Measurements from ENCODE around the gene VPS29. TPM values are rescaled to one million over a fixed set of nuclear protein-coding genes. Genes with fewer than 3 reads are reported as not detected.
A peak's percentile ranks its signal among the peaks of the same experiment; 100 is the strongest.
"Not testable (repeated sequence)": the region's sequence is repeated elsewhere in the genome, so short reads cannot be mapped to it uniquely, and the experiment has no call there.

The VPS29 gene
- total RNA-seq, 4 donors from 2014 or later, result 82.5 to 195 (median 100) TPM

GRCh38 chr12:110546339-110546738 lies 44.4 kb upstream of the VPS29 start:
- H3K27ac ChIP-seq, result peak overlapping the region; percentile 5 to 83
- no peaks in the 10 kb centered on the region for H3K27me3 ChIP-seq
- intact Hi-C loops (cut with DNase I; ENCODE audit: low total_unique reads), result no loop called here
- H3K36me3 ChIP-seq, result no peaks in the 10 kb centered on the region
- H3K4me1 ChIP-seq, result peaks cover 4 to 7% of the 10 kb centered on the region in 2 donors
- DNase-seq, result no peak
- H3K9me3 ChIP-seq, result no peaks in the 10 kb centered on the region
- no peak overlapping the region for H3K4me3 ChIP-seq
- no peak for TF ChIP-seq POLR2A (IDR thresholded peaks at IDR 0.05)
- TF ChIP-seq CTCF (IDR thresholded peaks at IDR 0.05), result peak in 1 of 4 experiments; percentile 2

- no peak for DNase-seq
- Histone ChIP-seq H3K36me3 (no peaks in the 10 kb centered on the region), H3K4me1 (peaks cover 4 to 7% of the 10 kb centered on the region in 2 donors), H3K4me3 (no peak overlapping the region), H3K27me3 (no peaks in the 10 kb centered on the region), H3K9me3 (no peaks in the 10 kb centered on the region), H3K27ac (peak overlapping the region; percentile 5 to 83)
- TF ChIP-seq CTCF (IDR thresholded peaks at IDR 0.05), result no peak
- intact Hi-C loops (cut with DNase I; ENCODE audit: low total_unique reads), result no loop called here
Observed at GRCh38 chr12:110545812-110546211, 43.9 kb upstream of the VPS29 start.

- H3K27ac ChIP-seq, result peak overlapping the region in 1 of 2 donors; percentile 83
- H3K27me3 ChIP-seq; H3K36me3 ChIP-seq; DNase-seq; H3K4me3 ChIP-seq; intact Hi-C loops (cut with DNase I; ENCODE audit: low total_unique reads); H3K4me1 ChIP-seq; H3K9me3 ChIP-seq: not testable (repeated sequence)
Observed at GRCh38 chr12:110545259-110545658, 43.3 kb upstream of the VPS29 start.

- no peak for DNase-seq
- TF ChIP-seq CTCF (IDR thresholded peaks at IDR 0.05) (no peak), POLR2A (IDR thresholded peaks at IDR 0.05) (no peak)
- Histone ChIP-seq H3K27me3 (no peaks in the 10 kb centered on the region), H3K9me3 (no peaks in the 10 kb centered on the region), H3K36me3 (no peaks in the 10 kb centered on the region), H3K27ac (peak overlapping the region; percentile 83 to 84), H3K4me3 (no peak overlapping the region), H3K4me1 (peaks cover 4 to 7% of the 10 kb centered on the region in 2 donors)
- intact Hi-C loops (cut with DNase I; ENCODE audit: low total_unique reads), result no loop called here
Observed at GRCh38 chr12:110543965-110544364, 42.1 kb upstream of the VPS29 start.

- Histone ChIP-seq H3K4me3 (no peak overlapping the region), H3K4me1 (peaks cover 0 to 7% of the 10 kb centered on the region in 2 donors), H3K9me3 (no peaks in the 10 kb centered on the region), H3K36me3 (no peaks in the 10 kb centered on the region), H3K27me3 (no peaks in the 10 kb centered on the region), H3K27ac (peak overlapping the region; percentile 83 to 84)
- DNase-seq, result peak; percentile 94 to 96
- intact Hi-C loops (cut with DNase I; ENCODE audit: low total_unique reads), result no loop called here
- TF ChIP-seq POLR2A (IDR thresholded peaks at IDR 0.05), result no peak
- TF ChIP-seq CTCF (IDR thresholded peaks at IDR 0.05), result no peak
Observed at GRCh38 chr12:110543252-110543959, 41.5 kb upstream of the VPS29 start.

Data from uterus (tissue), 4 donors.